Measurements from ENCODE around the gene FBXW8.

GRCh38 chr12:117014342-117014887, 103.7 kb downstream of the FBXW8 start:
- TF ChIP-seq, protein P1, sequence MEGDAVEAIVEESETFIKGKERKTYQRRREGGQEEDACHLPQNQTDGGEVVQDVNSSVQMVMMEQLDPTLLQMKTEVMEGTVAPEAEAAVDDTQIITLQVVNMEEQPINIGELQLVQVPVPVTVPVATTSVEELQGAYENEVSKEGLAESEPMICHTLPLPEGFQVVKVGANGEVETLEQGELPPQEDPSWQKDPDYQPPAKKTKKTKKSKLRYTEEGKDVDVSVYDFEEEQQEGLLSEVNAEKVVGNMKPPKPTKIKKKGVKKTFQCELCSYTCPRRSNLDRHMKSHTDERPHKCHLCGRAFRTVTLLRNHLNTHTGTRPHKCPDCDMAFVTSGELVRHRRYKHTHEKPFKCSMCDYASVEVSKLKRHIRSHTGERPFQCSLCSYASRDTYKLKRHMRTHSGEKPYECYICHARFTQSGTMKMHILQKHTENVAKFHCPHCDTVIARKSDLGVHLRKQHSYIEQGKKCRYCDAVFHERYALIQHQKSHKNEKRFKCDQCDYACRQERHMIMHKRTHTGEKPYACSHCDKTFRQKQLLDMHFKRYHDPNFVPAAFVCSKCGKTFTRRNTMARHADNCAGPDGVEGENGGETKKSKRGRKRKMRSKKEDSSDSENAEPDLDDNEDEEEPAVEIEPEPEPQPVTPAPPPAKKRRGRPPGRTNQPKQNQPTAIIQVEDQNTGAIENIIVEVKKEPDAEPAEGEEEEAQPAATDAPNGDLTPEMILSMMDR (IDR thresholded peaks at IDR 0.05) = no peak
- no peak for TF ChIP-seq POLR2A (IDR thresholded peaks at IDR 0.05)

Data from thyroid gland (tissue), 4 donors.